PC-9 (cell line): ENCODE measurements around the gene PLAU. TPM values are rescaled to one million over a fixed set of nuclear protein-coding genes. Genes with fewer than 3 reads are reported as not detected.
"Not testable (repeated sequence)": the region's sequence is repeated elsewhere in the genome, so short reads cannot be mapped to it uniquely, and the experiment has no call there.

Source experiments
- BruUV-seq: library from RNA; stranded (reverse); fragments of 400-500 nt; replicated peaks from 2 replicates; lab custom pipeline; 2021; lab: Mats Ljungman, UMichigan
- CTCF ChIA-PET: fragments of 300-600 bp; sonication (Branson Sonifier 250); formaldehyde crosslinking; loops from one replicate; lab custom pipeline; 2022; ENCODE audit warnings: antibody characterized with exemption; lab: Charles Lee
- POLR2A ChIA-PET: fragments of 300-600 bp; sonication (Branson Sonifier 250); formaldehyde crosslinking; loops from one replicate; lab custom pipeline; 2022; ENCODE audit warnings: antibody characterized with exemption; ENCODE audit not compliant: unreplicated experiment; lab: Charles Lee
- DNase-seq, 2 experiments: peaks; one replicate each; pipeline versions ENCODE4 v3.0.0 to v3.0.0-alpha.2; 2015 to 2022; ENCODE audit warnings: mixed read lengths in 1 of 2
- H2AFZ ChIP-seq: fragments of 200-600 bp; sonication (generic); 2 replicates; pipeline ENCODE4 v1.8.1; 2017; ENCODE audit warnings: antibody characterized with exemption
- H3F3A ChIP-seq: fragments of 200-600 bp; sonication (generic); 2 replicates; pipeline ENCODE4 v1.8.1; 2017; ENCODE audit warnings: antibody characterized with exemption, mild to moderate bottlenecking, low read depth; ENCODE audit not compliant: insufficient read depth
- H3K27ac ChIP-seq: fragments of 200-600 bp; sonication (generic); 2 replicates; pipeline ENCODE4 v1.6.1; 2016; ENCODE audit warnings: mixed run types
- H3K27me3 ChIP-seq: fragments of 200-600 bp; sonication (generic); 2 replicates; pipeline ENCODE4 v1.6.1; 2016; ENCODE audit warnings: low read depth, mixed run types; ENCODE audit not compliant: insufficient read depth
- H3K36me3 ChIP-seq: fragments of 200-600 bp; sonication (generic); 2 replicates; pipeline ENCODE4 v1.6.1; 2016; ENCODE audit warnings: low read depth, mixed run types
- H3K4me1 ChIP-seq: fragments of 200-600 bp; sonication (generic); replicated peaks from 2 replicates; pipeline ENCODE4 v1.6.1; 2016; ENCODE audit warnings: mixed run types; ENCODE audit not compliant: insufficient read depth
- H3K4me2 ChIP-seq: fragments of 200-600 bp; sonication (generic); 2 replicates; pipeline ENCODE4 v1.6.1; 2017; ENCODE audit warnings: mixed run types
- H3K4me3 ChIP-seq: fragments of 200-600 bp; sonication (generic); 2 replicates; pipeline ENCODE4 v1.6.1; 2016; ENCODE audit warnings: mixed run types
- H3K79me2 ChIP-seq: fragments of 200-600 bp; sonication (generic); 2 replicates; pipeline ENCODE4 v1.6.1; 2017; ENCODE audit warnings: low read depth, mixed run types
- H3K9me2 ChIP-seq: fragments of 200-600 bp; sonication (generic); 2 replicates; pipeline ENCODE4 v1.8.1; 2017; ENCODE audit warnings: mild to moderate bottlenecking; ENCODE audit not compliant: insufficient read depth
- H3K9me3 ChIP-seq: fragments of 200-600 bp; sonication (generic); 2 replicates; pipeline ENCODE4 v1.8.1; 2016; ENCODE audit warnings: low read depth; ENCODE audit not compliant: insufficient read depth
- H4K20me1 ChIP-seq: fragments of 200-600 bp; sonication (generic); 2 replicates; pipeline ENCODE4 v1.8.1; 2017; ENCODE audit not compliant: insufficient read depth
- CTCF ChIP-seq: fragments of 200-600 bp; sonication (generic); conservative IDR thresholded peaks from 2 replicates; pipeline ENCODE4 v1.6.1; 2017; ENCODE audit warnings: mixed run types, antibody characterized with exemption, mild to moderate bottlenecking, moderate library complexity
- EZH2 ChIP-seq: fragments of 200-600 bp; sonication (generic); IDR thresholded peaks from 2 replicates; pipeline ENCODE4 v1.8.0; 2017; ENCODE audit warnings: antibody characterized with exemption, low read depth
- intact Hi-C: fragments of 100-400 bp; cut with micrococcal nuclease; formaldehyde crosslinking; loops from one replicate; pipeline ENCODE4 v1.10.0; 2022; ENCODE audit not compliant: unreplicated experiment
- total RNA-seq: library from RNA; stranded (reverse); gene quantifications from 2 replicates; pipeline ENCODE4 v1.2.3, GENCODE V29; 2021

PLAU gene
- total RNA-seq, 1 experiment from 2014 or later: 90.3 TPM

- intact Hi-C loops: loop anchor here (1.0 to 10.0 kb wide), 9 partner anchors 15 to 1347 kb away; partner anchors contain the start of gene COMTD1
- Histone ChIP-seq H3F3A (peaks cover 52% of the 10 kb centered on the region), H3K4me3 (peak overlapping the region; percentile 43; the same call in 1 of the 2 replicates), H3K9me3 (no peaks in the 10 kb centered on the region), H3K4me1 (peaks cover 72% of the 10 kb centered on the region), H3K36me3 (no peaks in the 10 kb centered on the region), H3K4me2 (peak overlapping the region; percentile 90), H3K27ac (peak overlapping the region; percentile 97), H4K20me1 (no peaks in the 10 kb centered on the region), H3K27me3 (no peaks in the 10 kb centered on the region), H3K79me2 (no peaks in the 10 kb centered on the region), H3K9me2 (no peaks in the 10 kb centered on the region), H2AFZ (0 out of 2 replicates have a peak overlapping the region, but pooled peaks have one; percentile 4)
- DNase-seq: peak; percentile 93 to 97
- TF ChIP-seq CTCF (peak; percentile 26; the same call in 1 of the 2 replicates), EZH2 (no peak)
- POLR2A ChIA-PET: interaction anchor here (0.5 to 4.0 kb wide), 17 partner anchors 10 to 285 kb away, joined by 3 to 87 read pairs (median 5); no protein-coding TSS in a partner anchor
- BruUV-seq: TSS peak; percentile 45
- CTCF ChIA-PET: interaction anchor here (0.5 to 4.4 kb wide), 12 partner anchors 8 to 259 kb away, joined by 3 to 58 read pairs (median 4); no protein-coding TSS in a partner anchor
Observed at GRCh38 chr10:73887294-73888039, 23.5 kb upstream of the PLAU start.

DNA sequence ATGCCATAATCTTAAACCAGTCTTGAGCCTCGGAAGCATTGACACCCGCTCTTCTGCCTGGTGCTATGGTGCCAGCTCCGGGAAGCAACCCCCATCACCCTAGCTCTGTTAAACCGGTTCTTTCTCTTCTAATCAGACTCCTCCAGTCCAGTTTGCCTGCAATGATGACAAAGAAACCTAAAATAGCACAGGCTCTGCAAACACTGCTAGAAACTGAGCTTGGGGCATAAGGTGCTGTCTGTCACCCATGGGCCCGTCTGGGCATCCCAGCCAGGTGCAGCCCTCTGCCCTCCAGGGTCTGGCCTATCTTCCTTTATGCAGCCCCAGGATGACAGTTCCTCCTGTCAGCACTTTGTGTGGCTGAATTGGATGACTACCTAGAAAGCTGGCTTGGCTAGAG is 22.4 kb upstream of the PLAU start:
- no peaks in the 10 kb centered on the region for H3K9me2 ChIP-seq
- peak overlapping the region; percentile 97 for H3K27ac ChIP-seq
- H3K36me3 ChIP-seq: no peaks in the 10 kb centered on the region
- no peaks in the 10 kb centered on the region for H4K20me1 ChIP-seq
- DNase-seq: peak; percentile 81 to 97
- H3F3A ChIP-seq: peaks cover 59% of the 10 kb centered on the region
- peak overlapping the region; percentile 43; the same call in 1 of the 2 replicates for H3K4me3 ChIP-seq
- H3K27me3 ChIP-seq: no peaks in the 10 kb centered on the region
- peaks cover 80% of the 10 kb centered on the region for H3K4me1 ChIP-seq
- POLR2A ChIA-PET: interaction anchor here (0.5 to 4.0 kb wide), 19 partner anchors 9 to 1344 kb away, joined by 3 to 87 read pairs (median 6); partner anchors contain the start of gene VCL
- TF ChIP-seq CTCF: no peak
- no peak for TF ChIP-seq EZH2
- intact Hi-C loops: loop anchor here (1.0 to 10.0 kb wide), 7 partner anchors 16 to 1346 kb away; partner anchors contain the start of gene COMTD1
- no peaks in the 10 kb centered on the region for H3K79me2 ChIP-seq
- H3K9me3 ChIP-seq: no peaks in the 10 kb centered on the region
- CTCF ChIA-PET: interaction anchor here (0.6 to 4.4 kb wide), 4 partner anchors 11 to 55 kb away, joined by 3 to 58 read pairs (median 12); no protein-coding TSS in a partner anchor
- peak overlapping the region; percentile 90 for H3K4me2 ChIP-seq
- no TSS peak for BruUV-seq
- H2AFZ ChIP-seq: no peak overlapping the region

DNA sequence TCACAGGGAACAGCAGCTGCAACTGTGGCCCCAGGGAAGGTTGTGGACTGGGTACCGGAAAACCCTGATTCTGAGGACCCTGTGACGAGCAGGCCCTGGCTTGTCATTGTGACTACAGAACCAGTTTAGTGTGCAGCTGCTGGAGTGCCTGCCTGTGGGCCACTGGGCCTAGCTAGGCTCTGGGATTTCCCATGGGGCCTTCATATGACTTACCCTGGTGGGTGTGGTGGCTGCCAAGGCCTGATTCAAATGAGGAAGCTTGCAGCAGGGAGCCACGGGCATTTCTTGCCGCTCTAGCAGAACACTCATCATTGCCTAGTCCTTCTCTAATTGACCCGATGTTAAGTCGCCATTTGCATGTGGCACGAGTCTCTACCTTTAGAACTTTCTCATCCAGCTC is 21.9 kb upstream of the PLAU start:
- Histone ChIP-seq H3K9me3 (no peaks in the 10 kb centered on the region), H3K4me2 (peak overlapping the region; percentile 90), H4K20me1 (no peaks in the 10 kb centered on the region), H3K79me2 (no peaks in the 10 kb centered on the region), H3K4me1 (peaks cover 82% of the 10 kb centered on the region), H3K4me3 (peak overlapping the region; percentile 43; the same call in 1 of the 2 replicates), H3F3A (peaks cover 64% of the 10 kb centered on the region), H3K36me3 (no peaks in the 10 kb centered on the region), H2AFZ (no peak overlapping the region), H3K27me3 (no peaks in the 10 kb centered on the region), H3K9me2 (no peaks in the 10 kb centered on the region), H3K27ac (peak overlapping the region; percentile 97)
- ChIA-PET POLR2A (interaction anchor here (0.5 to 4.0 kb wide), 12 partner anchors 9 to 167 kb away, joined by 3 to 87 read pairs (median 10); partner anchors contain the start of gene VCL), CTCF (interaction anchor here (0.7 to 4.4 kb wide), 3 partner anchors 17 to 171 kb away, joined by 9 to 58 read pairs (median 16); no protein-coding TSS in a partner anchor)
- no peak for TF ChIP-seq CTCF
- no peak for TF ChIP-seq EZH2
- intact Hi-C loops: loop anchor here (1.0 to 10.0 kb wide), 5 partner anchors 10 to 1346 kb away; partner anchors contain the start of gene COMTD1
- peak; percentile 88 to 97 for DNase-seq
- no TSS peak for BruUV-seq

- peaks cover 68% of the 10 kb centered on the region for H3F3A ChIP-seq
- H3K4me2 ChIP-seq: peak overlapping the region; percentile 90
- H3K27me3 ChIP-seq, H3K79me2 ChIP-seq, H3K9me2 ChIP-seq, BruUV-seq, H2AFZ ChIP-seq, H3K36me3 ChIP-seq, H4K20me1 ChIP-seq, H3K9me3 ChIP-seq, H3K4me3 ChIP-seq, DNase-seq: not testable (repeated sequence)
- POLR2A ChIA-PET: interaction anchor here (0.5 to 4.0 kb wide), 8 partner anchors 10 to 167 kb away, joined by 3 to 87 read pairs (median 10); partner anchors contain the start of gene VCL
- peak overlapping the region; percentile 97 for H3K27ac ChIP-seq
- peaks cover 86% of the 10 kb centered on the region for H3K4me1 ChIP-seq
- CTCF ChIA-PET: interaction anchor here (0.6 to 4.4 kb wide), 4 partner anchors 17 to 171 kb away, joined by 3 to 58 read pairs (median 12); no protein-coding TSS in a partner anchor
- intact Hi-C loops: loop anchor here (1.0 to 10.0 kb wide), 5 partner anchors 10 to 1345 kb away; partner anchors contain the start of gene COMTD1
Observed at GRCh38 chr10:73889416-73889815, 21.5 kb upstream of the PLAU start.
